ENCODE data around the gene MSGN1.

The MSGN1 gene

GRCh38 chr2:17816396-17817245, at the start of gene MSGN1:
TSS of gene MSGN1 (plus strand) at chr2:17816460. CDS start at chr2:17816519, 59 bp downstream.
- no peak for DNase-seq

GRCh38 chr2:17768894-17769293, 47.4 kb upstream of the MSGN1 start:
- DNase-seq, result no peak

GRCh38 chr2:17771956-17772355, 44.3 kb upstream of the MSGN1 start:
- DNase-seq, result no peak

GRCh38 chr2:17772532-17772931, 43.7 kb upstream of the MSGN1 start:
- no peak for DNase-seq

GRCh38 chr2:17780546-17780945, 35.7 kb upstream of the MSGN1 start:
- no peak for DNase-seq

- no peak for DNase-seq
Measured at GRCh38 chr2:17781482-17781881, 34.8 kb upstream of the MSGN1 start.

- no peak for DNase-seq
Measured at GRCh38 chr2:17786727-17787126, 29.5 kb upstream of the MSGN1 start.

- DNase-seq, result no peak
Measured at GRCh38 chr2:17788773-17789172, 27.5 kb upstream of the MSGN1 start.

- DNase-seq, result no peak
Measured at GRCh38 chr2:17790536-17790935, 25.7 kb upstream of the MSGN1 start.

GRCh38 chr2:17791121-17791816, 25.0 kb upstream of the MSGN1 start:
- DNase-seq, result no peak

GRCh38 chr2:17791817-17792130, 24.5 kb upstream of the MSGN1 start:
- no peak for DNase-seq

- DNase-seq, result no peak
Measured at GRCh38 chr2:17792515-17792914, 23.7 kb upstream of the MSGN1 start.

GRCh38 chr2:17793296-17793695, 23.0 kb upstream of the MSGN1 start:
- no peak for DNase-seq

- DNase-seq, result no peak
Measured at GRCh38 chr2:17793803-17794354, 22.4 kb upstream of the MSGN1 start.

GRCh38 chr2:17795309-17795708, 21.0 kb upstream of the MSGN1 start:
- DNase-seq, result no peak

- DNase-seq, result no peak
Measured at GRCh38 chr2:17798338-17798737, 17.9 kb upstream of the MSGN1 start.

GRCh38 chr2:17799301-17800120, 16.7 kb upstream of the MSGN1 start:
- DNase-seq, result no peak

GRCh38 chr2:17800219-17800618, 16.0 kb upstream of the MSGN1 start:
- no peak for DNase-seq

GRCh38 chr2:17800693-17801458, 15.4 kb upstream of the MSGN1 start:
- DNase-seq, result no peak

- no peak for DNase-seq
Measured at GRCh38 chr2:17803497-17803896, 12.8 kb upstream of the MSGN1 start.

GRCh38 chr2:17804358-17804757, 11.9 kb upstream of the MSGN1 start:
- no peak for DNase-seq

- DNase-seq, result no peak
Measured at GRCh38 chr2:17805166-17805565, 11.1 kb upstream of the MSGN1 start.

Data from stimulated activated naive CD4-positive, alpha-beta T cell (primary cell).